Immature natural killer cell (primary cell): ENCODE measurements around the gene PLCB2. TPM values are rescaled to one million over a fixed set of nuclear protein-coding genes. Genes with fewer than 3 reads are reported as not detected.

Experiments
- DNase-seq, 3 donors: peaks; one replicate each; pipeline ENCODE4 v3.0.0; 2022; ENCODE audit warnings: mixed read lengths in 1 of 3
- H3K27ac Mint-ChIP-seq, 6 donors: one replicate each; pipeline ENCODE4 v1.8.0; 2020; ENCODE audit warnings: mixed read lengths in 6 of 6, mild to moderate bottlenecking in 5 of 6, inconsistent platforms in 4 of 6, moderate library complexity in 3 of 6
- H3K27me3 Mint-ChIP-seq, 3 donors: one replicate each; pipeline ENCODE4 v1.8.0; 2020 to 2021; ENCODE audit warnings: low read depth in 3 of 3, mild to moderate bottlenecking in 3 of 3, mixed read lengths in 3 of 3, moderate library complexity in 3 of 3, inconsistent platforms in 1 of 3
- H3K36me3 Mint-ChIP-seq, 3 donors: one replicate each; pipeline ENCODE4 v1.8.0; 2020; ENCODE audit warnings: mixed read lengths in 3 of 3, inconsistent platforms in 2 of 3, mild to moderate bottlenecking in 2 of 3
- H3K4me1 Mint-ChIP-seq, 2 donors: one replicate each; pipeline ENCODE4 v1.8.0; 2020; ENCODE audit warnings: inconsistent platforms in 2 of 2, mild to moderate bottlenecking in 2 of 2, mixed read lengths in 2 of 2, moderate library complexity in 1 of 2
- H3K4me3 Mint-ChIP-seq, 5 donors: one replicate each; pipeline ENCODE4 v1.8.0; 2020; ENCODE audit warnings: mild to moderate bottlenecking in 5 of 5, mixed read lengths in 5 of 5, inconsistent platforms in 3 of 5, moderate library complexity in 3 of 5
- H3K9me3 Mint-ChIP-seq, 6 donors: one replicate each; pipeline ENCODE4 v1.8.0; 2020; ENCODE audit warnings: mild to moderate bottlenecking in 6 of 6, mixed read lengths in 6 of 6, inconsistent platforms in 4 of 6, moderate library complexity in 3 of 6
- polyA plus RNA-seq, 3 donors: library from polyadenylated mRNA; unstranded; fragments of 300-500 nt; fragmentation: Illumina TruSeq; gene quantifications; one replicate each; pipeline ENCODE4 v1.2.3, GENCODE V29; 2021

PLCB2 gene
- polyA plus RNA-seq, 3 donors from 2014 or later: 18.0 to 57.0 (median 24.2) TPM

GRCh38 chr15:40279437-40280141 is 28.1 kb downstream of the PLCB2 start:
- Mint-ChIP-seq H3K4me3 (peak overlapping the region in 1 of 5 donors; percentile 44), H3K27ac (no peak overlapping the region), H3K36me3 (no peaks in the 10 kb centered on the region), H3K27me3 (peaks cover 3 to 17% (median 16%) of the 10 kb centered on the region in 3 donors), H3K4me1 (peaks cover 9 to 12% of the 10 kb centered on the region in 2 donors), H3K9me3 (no peaks in the 10 kb centered on the region)
- peak; percentile 64 to 67 (median 66) for DNase-seq

GRCh38 chr15:40278026-40278425 is 29.7 kb downstream of the PLCB2 start:
- Mint-ChIP-seq H3K36me3 (no peaks in the 10 kb centered on the region), H3K9me3 (no peaks in the 10 kb centered on the region), H3K4me3 (no peak overlapping the region), H3K27ac (no peak overlapping the region), H3K27me3 (peaks cover 3 to 17% (median 15%) of the 10 kb centered on the region in 3 donors), H3K4me1 (peaks cover 10% of the 10 kb centered on the region in 2 donors)
- no peak for DNase-seq

GRCh38 chr15:40277471-40277870 is 30.3 kb downstream of the PLCB2 start:
- peaks cover 10% of the 10 kb centered on the region in 2 donors for H3K4me1 Mint-ChIP-seq
- no peak overlapping the region for H3K4me3 Mint-ChIP-seq
- H3K36me3 Mint-ChIP-seq: no peaks in the 10 kb centered on the region
- peaks cover 3 to 17% (median 15%) of the 10 kb centered on the region in 3 donors for H3K27me3 Mint-ChIP-seq
- H3K27ac Mint-ChIP-seq: no peak overlapping the region
- no peak for DNase-seq
- no peaks in the 10 kb centered on the region for H3K9me3 Mint-ChIP-seq

GRCh38 chr15:40276927-40277326 is 30.8 kb downstream of the PLCB2 start:
- peaks cover 10% of the 10 kb centered on the region in 2 donors for H3K4me1 Mint-ChIP-seq
- no peaks in the 10 kb centered on the region for H3K36me3 Mint-ChIP-seq
- no peaks in the 10 kb centered on the region for H3K9me3 Mint-ChIP-seq
- DNase-seq: no peak
- H3K27ac Mint-ChIP-seq: no peak overlapping the region
- H3K4me3 Mint-ChIP-seq: no peak overlapping the region
- peaks cover 3 to 17% (median 15%) of the 10 kb centered on the region in 3 donors for H3K27me3 Mint-ChIP-seq

- H3K9me3 Mint-ChIP-seq: no peaks in the 10 kb centered on the region
- no peak overlapping the region for H3K27ac Mint-ChIP-seq
- no peak for DNase-seq
- peaks cover 8 to 10% of the 10 kb centered on the region in 2 donors for H3K4me1 Mint-ChIP-seq
- no peak overlapping the region for H3K4me3 Mint-ChIP-seq
- peaks cover 3 to 17% (median 15%) of the 10 kb centered on the region in 3 donors for H3K27me3 Mint-ChIP-seq
- H3K36me3 Mint-ChIP-seq: no peaks in the 10 kb centered on the region
These were observed 31.8 kb downstream of the PLCB2 start for GRCh38 chr15:40275954-40276353.

GRCh38 chr15:40275523-40275922 is 32.2 kb downstream of the PLCB2 start:
- Mint-ChIP-seq H3K36me3 (no peaks in the 10 kb centered on the region), H3K9me3 (no peaks in the 10 kb centered on the region), H3K27me3 (peaks cover 3 to 15% (median 13%) of the 10 kb centered on the region in 3 donors), H3K4me1 (peaks cover 8 to 10% of the 10 kb centered on the region in 2 donors), H3K27ac (no peak overlapping the region), H3K4me3 (no peak overlapping the region)
- no peak for DNase-seq

GRCh38 chr15:40274350-40275274 is 33.1 kb downstream of the PLCB2 start:
- H3K9me3 Mint-ChIP-seq: no peaks in the 10 kb centered on the region
- DNase-seq: peak; percentile 81 to 86 (median 81)
- H3K4me1 Mint-ChIP-seq: peaks cover 8 to 10% of the 10 kb centered on the region in 2 donors
- H3K27me3 Mint-ChIP-seq: peaks cover 3 to 15% (median 13%) of the 10 kb centered on the region in 3 donors
- peak overlapping the region in 1 of 6 donors; percentile 79 for H3K27ac Mint-ChIP-seq
- no peak overlapping the region for H3K4me3 Mint-ChIP-seq
- H3K36me3 Mint-ChIP-seq: no peaks in the 10 kb centered on the region

GRCh38 chr15:40273428-40273827 is 34.3 kb downstream of the PLCB2 start:
- Mint-ChIP-seq H3K36me3 (no peaks in the 10 kb centered on the region), H3K4me1 (peaks cover 3 to 7% of the 10 kb centered on the region in 2 donors), H3K4me3 (no peak overlapping the region), H3K9me3 (no peaks in the 10 kb centered on the region), H3K27me3 (peaks cover 3 to 9% (median 8%) of the 10 kb centered on the region in 3 donors), H3K27ac (peak overlapping the region in 1 of 6 donors; percentile 69)
- no peak for DNase-seq

- Mint-ChIP-seq H3K27me3 (peaks cover 3 to 7% (median 6%) of the 10 kb centered on the region in 3 donors), H3K9me3 (no peaks in the 10 kb centered on the region), H3K27ac (no peak overlapping the region), H3K4me1 (peaks cover 3 to 4% of the 10 kb centered on the region in 2 donors), H3K4me3 (no peak overlapping the region), H3K36me3 (no peaks in the 10 kb centered on the region)
- DNase-seq: no peak
These were observed 35.2 kb downstream of the PLCB2 start for GRCh38 chr15:40272485-40273056.

GRCh38 chr15:40271685-40272484 is 35.9 kb downstream of the PLCB2 start:
- no peak for DNase-seq
- H3K4me1 Mint-ChIP-seq: peaks cover 3 to 4% of the 10 kb centered on the region in 2 donors
- no peak overlapping the region for H3K4me3 Mint-ChIP-seq
- no peaks in the 10 kb centered on the region for H3K9me3 Mint-ChIP-seq
- H3K27me3 Mint-ChIP-seq: peaks cover 3 to 7% (median 6%) of the 10 kb centered on the region in 3 donors
- H3K36me3 Mint-ChIP-seq: no peaks in the 10 kb centered on the region
- no peak overlapping the region for H3K27ac Mint-ChIP-seq

- Mint-ChIP-seq H3K27me3 (peaks cover 0 to 6% (median 2%) of the 10 kb centered on the region in 3 donors), H3K27ac (peak overlapping the region in 1 of 6 donors; percentile 83), H3K36me3 (no peaks in the 10 kb centered on the region), H3K4me1 (peaks cover 3 to 4% of the 10 kb centered on the region in 2 donors), H3K4me3 (peak overlapping the region in 1 of 5 donors; percentile 74), H3K9me3 (no peaks in the 10 kb centered on the region)
- peak in 1 of 3 donors; percentile 39 for DNase-seq
These were observed 37.3 kb downstream of the PLCB2 start for GRCh38 chr15:40270246-40270995.

GRCh38 chr15:40269604-40270003 is 38.1 kb downstream of the PLCB2 start:
- H3K36me3 Mint-ChIP-seq: no peaks in the 10 kb centered on the region
- H3K27ac Mint-ChIP-seq: no peak overlapping the region
- DNase-seq: no peak
- no peak overlapping the region for H3K4me3 Mint-ChIP-seq
- H3K4me1 Mint-ChIP-seq: peaks cover under 1% of the 10 kb centered on the region in 2 donors
- H3K27me3 Mint-ChIP-seq: peaks cover 0 to 2% (median 0%) of the 10 kb centered on the region in 3 donors
- H3K9me3 Mint-ChIP-seq: no peaks in the 10 kb centered on the region
